Measurements from ENCODE around the gene NR3C2. TPM values are rescaled to one million over a fixed set of nuclear protein-coding genes. Genes with fewer than 3 reads are reported as not detected.

Gene NR3C2
- total RNA-seq, 1 experiment from 2014 or later, result 0.96 TPM

GRCh38 chr4:148159793-148160192, 282.4 kb downstream of the NR3C2 start:
- ChIA-PET CTCF (no interaction called here), POLR2A (ENCODE audit: unreplicated experiment) (no interaction called here)
- Histone ChIP-seq H3K9me3 (ENCODE audit: insufficient read depth, low read depth) (no peaks in the 10 kb centered on the region), H3K79me2 (ENCODE audit: low read depth) (no peaks in the 10 kb centered on the region), H3K4me3 (no peak overlapping the region), H3K4me2 (no peak overlapping the region), H2AFZ (no peak overlapping the region), H3F3A (ENCODE audit: insufficient read depth, low read depth) (no peaks in the 10 kb centered on the region), H3K36me3 (ENCODE audit: low read depth) (no peaks in the 10 kb centered on the region), H4K20me1 (ENCODE audit: insufficient read depth) (no peaks in the 10 kb centered on the region), H3K27ac (no peak overlapping the region), H3K27me3 (ENCODE audit: insufficient read depth, low read depth) (no peaks in the 10 kb centered on the region), H3K4me1 (replicated peaks; ENCODE audit: insufficient read depth) (no peaks in the 10 kb centered on the region), H3K9me2 (ENCODE audit: insufficient read depth) (no peaks in the 10 kb centered on the region)
- no peak for DNase-seq
- no peak for TF ChIP-seq CTCF (conservative IDR thresholded peaks at IDR 0.05)
- no peak for TF ChIP-seq EZH2 (IDR thresholded peaks at IDR 0.05; ENCODE audit: low read depth)
- BruUV-seq (replicated peaks), result no TSS peak
- intact Hi-C loops (cut with micrococcal nuclease; ENCODE audit: unreplicated experiment), result no loop called here

GRCh38 chr4:148154769-148155168, 287.4 kb downstream of the NR3C2 start:
- no peak for DNase-seq
- no peaks in the 10 kb centered on the region for H3F3A ChIP-seq (ENCODE audit: insufficient read depth, low read depth)
- no peaks in the 10 kb centered on the region for H3K9me2 ChIP-seq (ENCODE audit: insufficient read depth)
- H3K4me1 ChIP-seq (replicated peaks; ENCODE audit: insufficient read depth), result no peaks in the 10 kb centered on the region
- no peaks in the 10 kb centered on the region for H4K20me1 ChIP-seq (ENCODE audit: insufficient read depth)
- no peak overlapping the region for H3K27ac ChIP-seq
- ChIA-PET POLR2A (ENCODE audit: unreplicated experiment) (no interaction called here), CTCF (no interaction called here)
- no TSS peak for BruUV-seq (replicated peaks)
- no peak for TF ChIP-seq CTCF (conservative IDR thresholded peaks at IDR 0.05)
- no peak for TF ChIP-seq EZH2 (IDR thresholded peaks at IDR 0.05; ENCODE audit: low read depth)
- intact Hi-C loops (cut with micrococcal nuclease; ENCODE audit: unreplicated experiment), result no loop called here
- no peaks in the 10 kb centered on the region for H3K27me3 ChIP-seq (ENCODE audit: insufficient read depth, low read depth)
- no peaks in the 10 kb centered on the region for H3K79me2 ChIP-seq (ENCODE audit: low read depth)
- no peak overlapping the region for H2AFZ ChIP-seq
- no peak overlapping the region for H3K4me2 ChIP-seq
- no peaks in the 10 kb centered on the region for H3K9me3 ChIP-seq (ENCODE audit: insufficient read depth, low read depth)
- no peak overlapping the region for H3K4me3 ChIP-seq
- H3K36me3 ChIP-seq (ENCODE audit: low read depth), result no peaks in the 10 kb centered on the region

- CTCF ChIA-PET, result no interaction called here
These were observed 289.2 kb downstream of the NR3C2 start for GRCh38 chr4:148152868-148153625.

More at GRCh38 chr4:148152868-148153625, 289.2 kb downstream of the NR3C2 start:
- no peak overlapping the region for H3K27ac ChIP-seq
- H3K4me1 ChIP-seq (replicated peaks; ENCODE audit: insufficient read depth), result no peaks in the 10 kb centered on the region
- intact Hi-C loops (cut with micrococcal nuclease; ENCODE audit: unreplicated experiment), result no loop called here
- H3K36me3 ChIP-seq (ENCODE audit: low read depth), result no peaks in the 10 kb centered on the region
- H3K4me3 ChIP-seq, result no peak overlapping the region
- BruUV-seq (replicated peaks), result no TSS peak
- H3K79me2 ChIP-seq (ENCODE audit: low read depth), result no peaks in the 10 kb centered on the region
- POLR2A ChIA-PET (ENCODE audit: unreplicated experiment), result no interaction called here
- H3F3A ChIP-seq (ENCODE audit: insufficient read depth, low read depth), result no peaks in the 10 kb centered on the region
- no peaks in the 10 kb centered on the region for H3K9me3 ChIP-seq (ENCODE audit: insufficient read depth, low read depth)
- H3K4me2 ChIP-seq, result no peak overlapping the region
- H4K20me1 ChIP-seq (ENCODE audit: insufficient read depth), result no peaks in the 10 kb centered on the region
- no peak overlapping the region for H2AFZ ChIP-seq
- no peaks in the 10 kb centered on the region for H3K9me2 ChIP-seq (ENCODE audit: insufficient read depth)
- DNase-seq, result no peak
- TF ChIP-seq EZH2 (IDR thresholded peaks at IDR 0.05; ENCODE audit: low read depth) (no peak), CTCF (conservative IDR thresholded peaks at IDR 0.05) (no peak)
- no peaks in the 10 kb centered on the region for H3K27me3 ChIP-seq (ENCODE audit: insufficient read depth, low read depth)

All from PC-9 (cell line).